ENCODE data around the gene SARS1. TPM values are rescaled to one million over a fixed set of nuclear protein-coding genes. Genes with fewer than 3 reads are reported as not detected.

Gene SARS1
- total and polyA plus RNA-seq, 2 of the 13 experiments (the other 11 are each of a cell fraction or from before 2014, with no cell fraction given): 103 to 134 TPM

DNA sequence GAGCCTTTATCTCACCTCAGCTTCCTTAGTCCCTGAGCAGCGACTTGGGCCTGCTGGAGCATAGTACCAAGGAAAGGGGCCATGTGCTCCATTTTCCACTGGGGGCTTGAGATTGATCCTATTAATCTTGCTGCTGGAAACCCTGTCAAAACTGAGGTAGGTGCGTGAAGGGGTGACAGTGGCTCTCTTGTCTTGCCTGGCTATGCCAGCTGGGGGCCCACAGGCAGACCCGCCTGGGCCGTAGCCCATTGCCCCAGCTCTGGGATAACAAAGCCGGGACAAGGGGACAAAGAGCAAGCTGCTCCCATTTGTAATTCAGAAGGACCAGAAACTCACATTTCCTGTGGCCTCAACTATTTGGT lies 25.3 kb downstream of the SARS1 start:
- DNase-seq (ENCODE audit: low spot score): no peak
- Histone ChIP-seq H3K36me3 (replicated peaks in 1 of 2; ENCODE audit: control insufficient read depth in 1 of 2, insufficient read depth in 2 of 2, low read length in 2 of 2) (peaks cover 19 to 52% of the 10 kb centered on the region in 2 experiments), H2AFZ (ENCODE audit: low read length) (no peak overlapping the region), H3K9me3 (ENCODE audit: low read length) (no peaks in the 10 kb centered on the region), H3K4me2 (ENCODE audit: low read depth, low read length) (no peak overlapping the region), H4K20me1 (ENCODE audit: insufficient read depth, low read length) (no peaks in the 10 kb centered on the region; the same call in 1 of the 2 replicates), H3K4me1 (ENCODE audit: insufficient read depth, low read length) (peaks cover 38% of the 10 kb centered on the region), H3K27ac (ENCODE audit: extremely low read length, insufficient read depth, low read length) (peak overlapping the region; percentile 20), H3K9ac (ENCODE audit: insufficient read depth, low read depth, low read length) (no peak overlapping the region), H3K4me3 (replicated peaks in 1 of 3; ENCODE audit: insufficient read depth in 1 of 3, low read depth in 2 of 3, low read length in 3 of 3) (no peak overlapping the region), H3K27me3 (ENCODE audit: control insufficient read depth in 1 of 2, insufficient read depth in 2 of 2, low read length in 2 of 2) (0 out of 5 replicates have a peak, but pooled peaks cover 0 to 3% of the 10 kb centered on the region in 2 experiments), H3K79me2 (ENCODE audit: insufficient read depth, low read length) (no peaks in the 10 kb centered on the region)
- POLR2A ChIA-PET: interaction anchor here (0.6 to 2.7 kb wide), 9 partner anchors 10 to 244 kb away, joined by 3 to 13 read pairs (median 5); partner anchors contain the start of genes ATXN7L2, SARS1 and SORT1
- 83% methylated on average over 1 of the region's 5 CpGs for WGBS (ENCODE audit: low lambda C conversion rate)
- BruUV-seq (replicated peaks): no TSS peak
- CTCF ChIA-PET (ENCODE audit: low intra/inter-chr PET ratio, low total read pairs): interaction anchor here (2.1 kb wide), 1 partner anchor 25 kb away, joined by 13 read pairs; no protein-coding TSS in a partner anchor
- no peak for FAIRE-seq
- in situ Hi-C loops (cut with HindIII; ENCODE audit: extremely low pct_ligation_motif_present, low pct_unique_long_range_greater_than_20kb): no loop called here
- intact Hi-C loops (cut with micrococcal nuclease; ENCODE audit: unreplicated experiment): loop anchor here (1.0 to 5.0 kb wide), 2 partner anchors 24 to 37 kb away; no protein-coding TSS in a partner anchor
- ATAC-seq: no peak
- TF ChIP-seq CEBPZ (IDR thresholded peaks at IDR 0.05; ENCODE audit: low read length) (no peak), SP2 (CRISPR knock-in tag; IDR thresholded peaks at IDR 0.05) (no peak), SMC3 (IDR thresholded peaks at IDR 0.05; ENCODE audit: low read length) (no peak), MLX (CRISPR knock-in tag; IDR thresholded peaks at IDR 0.05) (no peak), ZBTB33 (CRISPR knock-in tag; IDR thresholded peaks at IDR 0.05) (peak; percentile 15; the same call in 1 of the 2 replicates), SP140L (CRISPR knock-in tag; IDR thresholded peaks at IDR 0.05; ENCODE audit: borderline replicate concordance) (no peak)
- TF ChIP-seq, protein P1, sequence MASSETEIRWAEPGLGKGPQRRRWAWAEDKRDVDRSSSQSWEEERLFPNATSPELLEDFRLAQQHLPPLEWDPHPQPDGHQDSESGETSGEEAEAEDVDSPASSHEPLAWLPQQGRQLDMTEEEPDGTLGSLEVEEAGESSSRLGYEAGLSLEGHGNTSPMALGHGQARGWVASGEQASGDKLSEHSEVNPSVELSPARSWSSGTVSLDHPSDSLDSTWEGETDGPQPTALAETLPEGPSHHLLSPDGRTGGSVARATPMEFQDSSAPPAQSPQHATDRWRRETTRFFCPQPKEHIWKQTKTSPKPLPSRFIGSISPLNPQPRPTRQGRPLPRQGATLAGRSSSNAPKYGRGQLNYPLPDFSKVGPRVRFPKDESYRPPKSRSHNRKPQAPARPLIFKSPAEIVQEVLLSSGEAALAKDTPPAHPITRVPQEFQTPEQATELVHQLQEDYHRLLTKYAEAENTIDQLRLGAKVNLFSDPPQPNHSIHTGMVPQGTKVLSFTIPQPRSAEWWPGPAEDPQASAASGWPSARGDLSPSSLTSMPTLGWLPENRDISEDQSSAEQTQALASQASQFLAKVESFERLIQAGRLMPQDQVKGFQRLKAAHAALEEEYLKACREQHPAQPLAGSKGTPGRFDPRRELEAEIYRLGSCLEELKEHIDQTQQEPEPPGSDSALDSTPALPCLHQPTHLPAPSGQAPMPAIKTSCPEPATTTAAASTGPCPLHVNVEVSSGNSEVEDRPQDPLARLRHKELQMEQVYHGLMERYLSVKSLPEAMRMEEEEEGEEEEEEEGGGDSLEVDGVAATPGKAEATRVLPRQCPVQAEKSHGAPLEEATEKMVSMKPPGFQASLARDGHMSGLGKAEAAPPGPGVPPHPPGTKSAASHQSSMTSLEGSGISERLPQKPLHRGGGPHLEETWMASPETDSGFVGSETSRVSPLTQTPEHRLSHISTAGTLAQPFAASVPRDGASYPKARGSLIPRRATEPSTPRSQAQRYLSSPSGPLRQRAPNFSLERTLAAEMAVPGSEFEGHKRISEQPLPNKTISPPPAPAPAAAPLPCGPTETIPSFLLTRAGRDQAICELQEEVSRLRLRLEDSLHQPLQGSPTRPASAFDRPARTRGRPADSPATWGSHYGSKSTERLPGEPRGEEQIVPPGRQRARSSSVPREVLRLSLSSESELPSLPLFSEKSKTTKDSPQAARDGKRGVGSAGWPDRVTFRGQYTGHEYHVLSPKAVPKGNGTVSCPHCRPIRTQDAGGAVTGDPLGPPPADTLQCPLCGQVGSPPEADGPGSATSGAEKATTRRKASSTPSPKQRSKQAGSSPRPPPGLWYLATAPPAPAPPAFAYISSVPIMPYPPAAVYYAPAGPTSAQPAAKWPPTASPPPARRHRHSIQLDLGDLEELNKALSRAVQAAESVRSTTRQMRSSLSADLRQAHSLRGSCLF (CRISPR knock-in tag; IDR thresholded peaks at IDR 0.05; ENCODE audit: borderline replicate concordance): no peak

Measured in HepG2 (cell line).